Skeletal muscle satellite cell (primary cell): ENCODE data around the gene PRPS1.
"Not testable (repeated sequence)": the region's sequence is repeated elsewhere in the genome, so short reads cannot be mapped to it uniquely, and the experiment has no call there.

Experiments
- H3K27me3 ChIP-seq: 2 replicates; pipeline ENCODE4 v1.7.0; 2013; ENCODE audit warnings: low read length; ENCODE audit not compliant: control insufficient read depth, insufficient read depth
- H3K36me3 ChIP-seq: 2 replicates; pipeline ENCODE4 v1.7.0; 2013; ENCODE audit warnings: mild to moderate bottlenecking, control low read depth, low read length; ENCODE audit not compliant: insufficient read depth
- H3K4me1 ChIP-seq: 2 replicates; pipeline ENCODE4 v1.7.0; 2013; ENCODE audit warnings: low read length; ENCODE audit not compliant: control insufficient read depth, insufficient read depth
- H3K4me2 ChIP-seq: 2 replicates; pipeline ENCODE4 v1.7.0; 2013; ENCODE audit warnings: mild to moderate bottlenecking, low read length
- H3K4me3 ChIP-seq: 2 replicates; pipeline ENCODE4 v1.7.0; 2013; ENCODE audit warnings: low read length
- H3K9ac ChIP-seq: 2 replicates; pipeline ENCODE4 v1.7.0; 2013; ENCODE audit warnings: mild to moderate bottlenecking, low read depth, low read length, moderate library complexity
- H3K9me3 ChIP-seq: replicated peaks from 2 replicates; pipeline ENCODE4 v1.7.0; 2013; ENCODE audit warnings: mild to moderate bottlenecking, control low read depth, low read length

The PRPS1 gene

GRCh38 chrX:107667426-107667825, 39.1 kb downstream of the PRPS1 start:
- H3K27me3 ChIP-seq: no peaks in the 10 kb centered on the region
- H3K4me3 ChIP-seq: no peak overlapping the region
- no peaks in the 10 kb centered on the region for H3K4me1 ChIP-seq
- H3K4me2 ChIP-seq: no peak overlapping the region
- peaks cover 3% of the 10 kb centered on the region for H3K36me3 ChIP-seq
- no peak overlapping the region for H3K9ac ChIP-seq
- H3K9me3 ChIP-seq: no peaks in the 10 kb centered on the region

- H3K27me3 ChIP-seq, H3K4me3 ChIP-seq, H3K4me2 ChIP-seq, H3K9me3 ChIP-seq, H3K4me1 ChIP-seq, H3K36me3 ChIP-seq, H3K9ac ChIP-seq: not testable (repeated sequence)
Observed at GRCh38 chrX:107668710-107669109, 40.4 kb downstream of the PRPS1 start.

GRCh38 chrX:107669261-107669660, 41.0 kb downstream of the PRPS1 start:
- no peak overlapping the region for H3K9ac ChIP-seq
- H3K36me3 ChIP-seq: peaks cover under 1% of the 10 kb centered on the region
- H3K4me1 ChIP-seq: peaks cover 10% of the 10 kb centered on the region
- H3K27me3 ChIP-seq: no peaks in the 10 kb centered on the region
- H3K4me2 ChIP-seq: no peak overlapping the region
- no peak overlapping the region for H3K4me3 ChIP-seq
- H3K9me3 ChIP-seq: no peaks in the 10 kb centered on the region

- Histone ChIP-seq H3K9ac (no peak overlapping the region), H3K4me3 (no peak overlapping the region), H3K36me3 (no peaks in the 10 kb centered on the region), H3K4me1 (peaks cover 18% of the 10 kb centered on the region), H3K27me3 (no peaks in the 10 kb centered on the region), H3K4me2 (no peak overlapping the region), H3K9me3 (no peaks in the 10 kb centered on the region)
Observed at GRCh38 chrX:107669885-107670628, 41.7 kb downstream of the PRPS1 start.

- H3K27me3 ChIP-seq, H3K9ac ChIP-seq, H3K4me2 ChIP-seq, H3K36me3 ChIP-seq, H3K4me3 ChIP-seq, H3K9me3 ChIP-seq: not testable (repeated sequence)
- H3K4me1 ChIP-seq: peaks cover 24% of the 10 kb centered on the region
Observed at GRCh38 chrX:107671256-107671655, 42.9 kb downstream of the PRPS1 start.

- Histone ChIP-seq H3K4me3 (peak overlapping the region; percentile 3), H3K9ac (peak overlapping the region; percentile 83), H3K27me3 (no peaks in the 10 kb centered on the region), H3K36me3 (no peaks in the 10 kb centered on the region), H3K4me2 (peak overlapping the region; percentile 64), H3K9me3 (no peaks in the 10 kb centered on the region), H3K4me1 (peaks cover 32% of the 10 kb centered on the region)
Observed at GRCh38 chrX:107672955-107673378, 44.7 kb downstream of the PRPS1 start.

- H3K4me3 ChIP-seq: peak overlapping the region; percentile 3
- no peaks in the 10 kb centered on the region for H3K36me3 ChIP-seq
- peak overlapping the region; percentile 64 for H3K4me2 ChIP-seq
- no peaks in the 10 kb centered on the region for H3K9me3 ChIP-seq
- H3K27me3 ChIP-seq: no peaks in the 10 kb centered on the region
- peak overlapping the region; percentile 83 for H3K9ac ChIP-seq
- peaks cover 37% of the 10 kb centered on the region for H3K4me1 ChIP-seq
Observed at GRCh38 chrX:107673431-107673830, 45.1 kb downstream of the PRPS1 start.

GRCh38 chrX:107673933-107674479, 45.7 kb downstream of the PRPS1 start:
- H3K4me3 ChIP-seq: peak overlapping the region; percentile 82
- peak overlapping the region; percentile 85 for H3K4me2 ChIP-seq
- H3K36me3 ChIP-seq: no peaks in the 10 kb centered on the region
- H3K27me3 ChIP-seq: no peaks in the 10 kb centered on the region
- H3K9me3 ChIP-seq: no peaks in the 10 kb centered on the region
- peak overlapping the region; percentile 99 for H3K9ac ChIP-seq
- H3K4me1 ChIP-seq: peaks cover 42% of the 10 kb centered on the region

- peaks cover 49% of the 10 kb centered on the region for H3K4me1 ChIP-seq
- H3K9me3 ChIP-seq: no peaks in the 10 kb centered on the region
- H3K9ac ChIP-seq: peak overlapping the region; percentile 99
- peak overlapping the region; percentile 85 for H3K4me2 ChIP-seq
- peak overlapping the region; percentile 82 for H3K4me3 ChIP-seq
- H3K27me3 ChIP-seq: no peaks in the 10 kb centered on the region
- H3K36me3 ChIP-seq: no peaks in the 10 kb centered on the region
Observed at GRCh38 chrX:107674480-107675364, 46.4 kb downstream of the PRPS1 start.

- H3K36me3 ChIP-seq: no peaks in the 10 kb centered on the region
- peaks cover 54% of the 10 kb centered on the region for H3K4me1 ChIP-seq
- peak overlapping the region; percentile 99 for H3K9ac ChIP-seq
- peak overlapping the region; percentile 82 for H3K4me3 ChIP-seq
- peak overlapping the region; percentile 85 for H3K4me2 ChIP-seq
- H3K27me3 ChIP-seq: no peaks in the 10 kb centered on the region
- H3K9me3 ChIP-seq: no peaks in the 10 kb centered on the region
Observed at GRCh38 chrX:107675365-107675654, 47.0 kb downstream of the PRPS1 start.

- no peaks in the 10 kb centered on the region for H3K9me3 ChIP-seq
- peak overlapping the region; percentile 99 for H3K9ac ChIP-seq
- no peaks in the 10 kb centered on the region for H3K27me3 ChIP-seq
- peak overlapping the region; percentile 85 for H3K4me2 ChIP-seq
- peak overlapping the region; percentile 82 for H3K4me3 ChIP-seq
- H3K4me1 ChIP-seq: peaks cover 54% of the 10 kb centered on the region
- no peaks in the 10 kb centered on the region for H3K36me3 ChIP-seq
Observed at GRCh38 chrX:107675823-107676555, 47.7 kb downstream of the PRPS1 start.
